NCI-H2107 (cell line): Measurements from ENCODE around the gene HLTF.
"Not testable (repeated sequence)": the region's sequence is repeated elsewhere in the genome, so short reads cannot be mapped to it uniquely, and the experiment has no call there.

Experiments used
- DNase-seq: peaks from one replicate; lab custom pipeline; 2025; lab: John Stamatoyannopoulos, UW

Gene HLTF

DNA sequence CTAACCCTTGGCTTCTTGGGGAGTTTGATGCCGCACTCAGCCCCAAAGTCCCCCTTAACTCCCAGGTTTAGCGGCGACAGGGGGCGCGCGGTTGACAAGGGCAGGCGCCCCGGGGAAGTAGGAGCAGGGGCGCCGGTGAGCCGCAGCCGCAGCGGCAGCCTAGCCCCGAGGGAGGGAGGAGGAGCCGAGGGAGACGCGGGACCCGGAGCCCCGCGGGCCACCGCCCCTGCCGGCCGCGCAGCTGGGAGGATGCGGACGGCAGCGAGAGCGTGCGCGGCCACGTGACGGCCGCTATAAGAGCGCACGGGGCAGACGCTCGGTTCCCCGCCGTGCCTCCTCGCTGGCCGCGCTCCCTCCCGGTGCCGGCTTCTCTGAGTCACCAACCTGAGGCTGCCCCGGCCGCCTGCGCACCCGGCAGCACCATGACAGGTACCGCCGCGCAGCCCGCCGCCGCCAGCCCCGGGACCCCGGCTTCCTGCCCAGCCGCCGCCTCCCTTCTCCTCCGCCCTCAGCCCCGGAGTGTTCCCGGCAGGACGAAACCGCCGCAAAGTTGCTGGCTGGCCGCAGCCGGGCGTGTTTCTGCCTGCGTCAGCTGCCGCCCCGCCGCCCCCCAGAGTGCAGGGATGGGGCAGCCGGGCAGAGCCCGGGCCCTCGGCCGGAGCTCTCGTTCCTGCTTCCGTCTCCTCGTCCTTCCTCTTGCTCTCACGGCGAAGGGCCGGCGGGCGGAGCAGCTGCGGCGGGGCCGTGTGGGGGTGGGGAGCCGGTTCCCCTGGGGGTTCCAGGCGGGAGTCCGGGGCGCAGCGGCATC is 94.9 kb downstream of the HLTF start, which contains the start of gene GYG1:
Gene GYG1 (plus strand): TSS at position 322 of the 808 bp plus-strand sequence. CDS start 101 bp downstream, at position 423.
- peak; percentile 64 for DNase-seq

DNA sequence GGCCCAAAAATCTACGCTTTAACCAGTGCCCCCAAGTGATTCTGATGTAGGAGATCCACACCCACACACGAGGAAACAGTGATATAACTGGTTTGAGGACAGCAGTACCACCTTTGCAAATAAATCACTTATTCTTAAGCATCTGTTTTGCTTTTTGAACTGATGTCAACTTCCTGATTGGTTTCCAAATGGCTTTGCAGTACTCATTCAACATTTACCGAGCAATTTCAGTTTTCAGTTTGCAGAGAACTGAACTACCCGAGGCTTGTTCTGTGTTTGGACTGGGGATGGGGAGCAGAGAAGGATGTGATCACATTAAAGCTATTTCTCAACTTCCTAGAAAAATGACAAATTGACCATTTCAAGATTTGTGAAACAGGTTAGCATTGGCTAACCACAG is 96.1 kb downstream of the HLTF start:
- no peak for DNase-seq

DNA sequence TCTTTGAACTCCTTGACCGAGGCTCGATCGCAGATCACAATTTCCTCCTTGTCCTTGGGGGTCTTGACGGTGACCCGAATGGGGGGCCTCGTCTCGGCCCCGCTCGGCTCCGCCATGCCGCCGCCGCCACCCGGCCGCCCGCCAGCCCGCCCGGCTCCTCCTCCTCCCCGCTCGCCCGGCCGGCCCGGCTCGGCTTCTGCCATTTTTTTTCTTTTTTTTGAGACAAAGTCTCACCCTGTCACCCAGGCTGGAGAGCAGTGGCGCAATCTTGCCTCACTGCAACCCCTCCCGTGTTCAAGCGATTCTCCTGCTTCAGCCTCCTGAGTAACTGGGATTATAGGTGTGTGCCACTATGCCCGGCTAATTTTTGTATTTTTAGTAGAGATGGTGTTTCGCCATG is 98.8 kb downstream of the HLTF start:
- DNase-seq: not testable (repeated sequence)

DNA sequence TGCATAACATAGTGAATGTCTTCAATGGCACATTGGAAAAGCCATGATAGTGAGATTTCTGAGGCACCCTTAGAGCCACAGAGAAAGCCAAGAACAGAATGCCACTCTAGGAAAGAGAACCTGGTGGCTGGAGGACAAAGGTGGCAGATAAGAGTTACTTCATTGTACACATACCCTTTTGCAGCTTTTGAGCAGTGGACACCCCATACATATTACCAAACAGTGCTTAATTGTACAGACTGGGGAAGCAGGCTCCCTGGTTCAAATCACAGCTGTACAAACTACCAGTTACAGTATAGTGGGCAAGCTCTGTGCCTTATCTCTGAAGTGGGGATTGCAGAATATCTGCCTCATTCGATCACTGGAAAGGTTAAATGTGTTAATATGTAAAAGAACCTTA is 105.1 kb downstream of the HLTF start:
- DNase-seq: no peak
